Measurements from ENCODE around the gene SCFD2. TPM values are rescaled to one million over a fixed set of nuclear protein-coding genes. Genes with fewer than 3 reads are reported as not detected.

The SCFD2 gene
- total and polyA plus RNA-seq, 12 donors: 2.9 to 15.0 (median 9.7) TPM

GRCh38 chr4:53136954-53137353 lies 228.9 kb downstream of the SCFD2 start:
- 92 to 95% methylated on average over 2 of the region's 2 CpGs for WGBS, 2 donors
- Histone ChIP-seq H3K27ac (no peak overlapping the region), H3K4me1 (peaks cover 0 to 9% (median 8%) of the 10 kb centered on the region in 9 donors), H3K9me3 (peaks cover 0 to 5% (median 0%) of the 10 kb centered on the region in 11 donors), H3K36me3 (no peaks in the 10 kb centered on the region), H3K27me3 (no peaks in the 10 kb centered on the region), H3K4me3 (no peak overlapping the region)
- TF ChIP-seq, protein P1, sequence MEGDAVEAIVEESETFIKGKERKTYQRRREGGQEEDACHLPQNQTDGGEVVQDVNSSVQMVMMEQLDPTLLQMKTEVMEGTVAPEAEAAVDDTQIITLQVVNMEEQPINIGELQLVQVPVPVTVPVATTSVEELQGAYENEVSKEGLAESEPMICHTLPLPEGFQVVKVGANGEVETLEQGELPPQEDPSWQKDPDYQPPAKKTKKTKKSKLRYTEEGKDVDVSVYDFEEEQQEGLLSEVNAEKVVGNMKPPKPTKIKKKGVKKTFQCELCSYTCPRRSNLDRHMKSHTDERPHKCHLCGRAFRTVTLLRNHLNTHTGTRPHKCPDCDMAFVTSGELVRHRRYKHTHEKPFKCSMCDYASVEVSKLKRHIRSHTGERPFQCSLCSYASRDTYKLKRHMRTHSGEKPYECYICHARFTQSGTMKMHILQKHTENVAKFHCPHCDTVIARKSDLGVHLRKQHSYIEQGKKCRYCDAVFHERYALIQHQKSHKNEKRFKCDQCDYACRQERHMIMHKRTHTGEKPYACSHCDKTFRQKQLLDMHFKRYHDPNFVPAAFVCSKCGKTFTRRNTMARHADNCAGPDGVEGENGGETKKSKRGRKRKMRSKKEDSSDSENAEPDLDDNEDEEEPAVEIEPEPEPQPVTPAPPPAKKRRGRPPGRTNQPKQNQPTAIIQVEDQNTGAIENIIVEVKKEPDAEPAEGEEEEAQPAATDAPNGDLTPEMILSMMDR (IDR thresholded peaks at IDR 0.05): no peak
- ATAC-seq (no peak), DNase-seq (no peak)
- intact Hi-C loops (cut with DNase I): no loop called here

DNA sequence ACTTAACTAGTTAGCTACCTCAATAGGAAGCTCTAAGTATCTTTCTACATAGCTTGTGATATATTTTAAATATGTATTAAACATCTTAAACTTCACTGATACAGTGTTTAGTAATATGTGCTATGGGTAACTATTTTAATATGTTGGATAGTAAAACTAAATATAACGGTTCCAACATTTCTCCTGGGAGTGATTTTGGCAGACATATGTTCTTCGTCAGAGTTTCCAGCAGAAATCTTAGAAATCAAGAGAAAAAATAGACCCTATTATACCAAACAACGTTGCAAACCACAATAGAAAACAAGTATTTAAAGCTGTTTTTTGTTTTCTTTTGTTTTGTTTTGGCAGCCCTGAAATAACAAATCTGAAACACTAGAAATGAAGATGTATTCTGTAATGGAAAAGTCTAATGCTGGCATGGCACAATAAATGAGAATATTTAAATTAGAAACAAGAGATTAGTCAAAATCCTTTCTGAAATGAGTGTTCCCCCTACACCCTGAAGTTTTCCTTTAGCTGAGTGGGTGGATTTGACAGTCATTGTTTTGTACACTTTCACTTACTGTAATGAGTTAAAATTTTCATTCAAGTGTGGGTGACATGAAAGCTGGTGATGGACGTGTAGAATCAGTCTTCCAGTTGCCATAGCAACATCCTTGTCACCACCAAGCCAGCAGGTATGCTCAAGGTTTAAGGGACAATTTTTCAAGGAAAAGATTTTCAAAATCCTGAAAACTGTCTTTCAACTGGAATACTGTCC lies 233.5 kb downstream of the SCFD2 start:
- DNase-seq (no peak), ATAC-seq (peak in 4 of 8 donors; percentile 47 to 62 (median 52))
- H3K27me3 ChIP-seq: no peaks in the 10 kb centered on the region
- peaks cover 0 to 5% (median 0%) of the 10 kb centered on the region in 11 donors for H3K9me3 ChIP-seq
- intact Hi-C loops (cut with DNase I): no loop called here
- TF ChIP-seq, protein P1 (IDR thresholded peaks at IDR 0.05): no peak
- WGBS, 2 donors: 33 to 36% methylated on average over 4 of the region's 4 CpGs
- H3K4me1 ChIP-seq: peaks cover 12 to 53% (median 32%) of the 10 kb centered on the region in 9 donors
- H3K36me3 ChIP-seq: no peaks in the 10 kb centered on the region
- H3K27ac ChIP-seq: peak overlapping the region in 4 of 10 donors; percentile 20 to 38 (median 32)
- no peak overlapping the region for H3K4me3 ChIP-seq

DNA sequence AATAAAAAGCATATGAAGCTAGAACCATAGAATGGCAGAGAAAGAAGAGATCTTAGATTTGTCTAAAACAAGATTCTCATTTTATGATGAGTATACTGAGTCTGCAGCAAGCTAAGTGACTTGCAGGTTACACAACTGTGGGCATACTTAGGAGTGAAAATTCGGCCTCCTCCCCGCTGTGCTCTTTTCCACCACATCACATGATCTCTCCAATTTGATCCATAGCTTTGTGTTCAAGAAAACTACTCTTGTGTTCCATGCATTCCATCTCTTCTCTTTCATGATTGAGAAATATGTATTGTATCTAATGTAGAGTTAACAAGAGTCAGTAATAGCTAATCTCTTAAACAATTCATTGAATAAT lies 234.3 kb downstream of the SCFD2 start:
- Histone ChIP-seq H3K4me3 (no peak overlapping the region), H3K4me1 (peaks cover 12 to 55% (median 32%) of the 10 kb centered on the region in 9 donors), H3K27ac (peak overlapping the region in 4 of 10 donors; percentile 20 to 38 (median 32)), H3K9me3 (peaks cover 0 to 5% (median 0%) of the 10 kb centered on the region in 11 donors), H3K27me3 (no peaks in the 10 kb centered on the region), H3K36me3 (no peaks in the 10 kb centered on the region)
- intact Hi-C loops (cut with DNase I): no loop called here
- ATAC-seq (no peak), DNase-seq (no peak)
- 94 to 96% methylated on average over 2 of the region's 2 CpGs for WGBS, 2 donors
- TF ChIP-seq, protein P1 (IDR thresholded peaks at IDR 0.05): no peak

DNA sequence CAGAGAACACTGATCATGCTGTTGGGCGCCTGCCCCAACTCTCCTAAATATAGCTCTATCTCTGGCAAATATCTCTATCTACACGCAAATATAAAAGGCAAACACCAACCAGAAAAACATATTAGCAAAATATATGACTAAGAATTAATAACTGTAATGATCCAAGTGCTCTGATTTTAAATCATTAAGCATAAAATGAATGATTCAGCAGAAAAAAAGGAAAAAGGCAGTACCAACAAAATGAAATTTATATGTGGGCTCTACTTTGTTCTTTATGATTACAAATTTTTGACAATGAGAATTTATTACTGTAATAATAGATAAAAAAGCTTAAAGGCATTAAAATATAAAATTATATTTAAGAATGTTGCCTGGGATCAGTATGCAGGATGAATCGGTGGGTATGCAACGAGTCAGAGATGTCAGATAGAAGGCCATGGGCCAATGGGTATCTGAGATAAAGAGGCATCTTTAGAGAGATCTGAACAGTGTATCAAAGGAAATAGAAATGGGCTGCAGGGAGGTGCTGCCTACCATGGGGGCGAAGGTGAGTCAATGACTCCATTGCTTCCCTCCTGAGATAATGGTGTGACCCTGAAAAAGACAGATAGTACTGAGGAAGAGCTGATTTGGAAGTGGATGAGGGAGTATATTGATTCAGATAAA lies 234.8 kb downstream of the SCFD2 start:
- 90 to 91% methylated on average over 5 of the region's 5 CpGs for WGBS, 2 donors
- Histone ChIP-seq H3K4me1 (peaks cover 12 to 55% (median 32%) of the 10 kb centered on the region in 9 donors), H3K4me3 (no peak overlapping the region), H3K27me3 (no peaks in the 10 kb centered on the region), H3K9me3 (peaks cover 0 to 5% (median 0%) of the 10 kb centered on the region in 11 donors), H3K36me3 (no peaks in the 10 kb centered on the region), H3K27ac (peak overlapping the region in 1 of 10 donors; percentile 32)
- intact Hi-C loops (cut with DNase I): no loop called here
- DNase-seq (no peak), ATAC-seq (no peak)
- TF ChIP-seq, protein P1 (IDR thresholded peaks at IDR 0.05): no peak

Measured in heart right ventricle (tissue), 16 donors.